HG03521 (cell line): ENCODE results near the gene RANBP9.

Experiments used
- ATAC-seq: cut with Tn5 transposase; IDR thresholded peaks from one replicate; pipeline ENCODE4 v1.9.1; 2021; ENCODE audit warnings: mild to moderate bottlenecking, moderate library complexity; ENCODE audit not compliant: unreplicated experiment

Gene RANBP9

DNA sequence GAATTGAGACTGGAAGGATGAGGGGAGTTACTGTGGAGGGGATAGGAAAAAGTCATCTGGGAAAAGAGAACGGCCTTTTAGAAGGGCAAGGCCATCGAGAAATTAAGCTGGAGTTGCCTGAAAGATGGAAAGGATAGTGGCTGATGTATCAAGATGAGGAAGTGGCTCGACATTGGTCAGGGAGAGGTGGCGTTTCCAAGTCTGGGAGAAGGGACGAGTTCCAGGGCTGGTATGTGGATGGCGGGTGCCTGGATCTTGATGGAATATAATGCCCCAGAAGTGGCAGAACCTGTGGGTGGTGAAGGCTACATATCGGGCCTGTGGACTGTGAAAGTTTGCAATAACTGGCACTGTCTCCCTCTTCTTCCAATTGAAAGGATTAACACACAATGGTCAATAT, 139.4 kb downstream of the RANBP9 start:
- ATAC-seq = no peak
